GM12878 (cell line): Measurements from ENCODE around the gene LIF. TPM values are rescaled to one million over a fixed set of nuclear protein-coding genes. Genes with fewer than 3 reads are reported as not detected.

Source experiments
- ATF7 ChIP-seq: fragments of 450-650 bp; IDR thresholded peaks from 2 replicates; pipeline ENCODE4 v1.6.1; 2016; ENCODE audit warnings: low read depth, mild to moderate bottlenecking
- BACH1 ChIP-seq: fragments of 450-650 bp; IDR thresholded peaks from 2 replicates; pipeline ENCODE4 v1.6.1; 2017; ENCODE audit warnings: mild to moderate bottlenecking, borderline replicate concordance
- CREM ChIP-seq: IDR thresholded peaks from 2 replicates; pipeline ENCODE4 v1.6.1; 2014; ENCODE audit warnings: antibody characterized with exemption, low read depth
- DPF2 ChIP-seq: fragments of 450-650 bp; IDR thresholded peaks from 2 replicates; pipeline ENCODE4 v1.6.1; 2017; ENCODE audit warnings: mild to moderate bottlenecking
- EGR1 ChIP-seq, 2 experiments: IDR thresholded peaks; 1 replicate in 1 of 2; 2 replicates in 1 of 2; pipeline ENCODE4 v1.6.1; 2011 to 2012; ENCODE audit warnings: low read depth in 2 of 2, low read length in 2 of 2, borderline replicate concordance in 1 of 2, mild to moderate bottlenecking in 1 of 2, moderate library complexity in 1 of 2
- FOXM1 ChIP-seq: IDR thresholded peaks from 2 replicates; pipeline ENCODE4 v1.6.1; 2012; ENCODE audit warnings: low read depth, mild to moderate bottlenecking, inconsistent platforms, low read length, moderate library complexity
- KAT2A ChIP-seq: conservative IDR thresholded peaks from 2 replicates; pipeline ENCODE4 v1.6.1; 2011; ENCODE audit warnings: low read depth, low read length; ENCODE audit not compliant: control insufficient read depth
- LARP7 ChIP-seq: fragments of 450-650 bp; IDR thresholded peaks from 2 replicates; pipeline ENCODE4 v1.6.1; 2017; ENCODE audit warnings: mild to moderate bottlenecking
- MYC ChIP-seq: IDR thresholded peaks from 2 replicates; pipeline ENCODE4 v1.6.1; 2011; ENCODE audit warnings: mild to moderate bottlenecking, low read length, moderate library complexity, inconsistent platforms; ENCODE audit not compliant: insufficient read depth, insufficient replicate concordance, insufficient read length, severe bottlenecking
- NR2C1 ChIP-seq: fragments of 450-650 bp; IDR thresholded peaks from 2 replicates; pipeline ENCODE4 v1.6.1; 2017; ENCODE audit warnings: antibody characterized with exemption, mild to moderate bottlenecking, moderate library complexity
- RFX5 ChIP-seq: IDR thresholded peaks from 2 replicates; pipeline ENCODE4 v1.6.1; 2011; ENCODE audit warnings: low read depth, low read length, improper control_type of control experiment
- SIX5 ChIP-seq: IDR thresholded peaks from 2 replicates; pipeline ENCODE4 v1.6.1; 2011; ENCODE audit warnings: mild to moderate bottlenecking, low read depth, low read length, moderate library complexity; ENCODE audit not compliant: severe bottlenecking
- SMAD5 ChIP-seq: IDR thresholded peaks from 2 replicates; pipeline ENCODE4 v1.6.1; 2016; ENCODE audit warnings: antibody characterized with exemption, low read depth
- WRNIP1 ChIP-seq: IDR thresholded peaks from 2 replicates; pipeline ENCODE4 v1.6.1; 2011; ENCODE audit warnings: low read depth, low read length, improper control_type of control experiment, borderline replicate concordance
- YY1 ChIP-seq: IDR thresholded peaks from 2 replicates; pipeline ENCODE4 v1.6.1; 2011; ENCODE audit warnings: low read depth, mild to moderate bottlenecking, low read length
- ZNF207 ChIP-seq: fragments of 450-650 bp; IDR thresholded peaks from 2 replicates; pipeline ENCODE4 v1.6.1; 2014; ENCODE audit warnings: antibody characterized with exemption, mild to moderate bottlenecking, borderline replicate concordance
- polyA plus RNA-seq, 11 experiments: library from polyadenylated mRNA; depleted of rRNA in 4 of 11; unstranded in 6 of 11; stranded (reverse) in 5 of 11; fragments of >200 nt; fragmentation: Nextera tagmentation in 4 of 11; fragmentation: Illumina TruSeq in 1 of 11; extraction: Ambion mirVana in 4 of 11; extraction: Trizol in 1 of 11; gene quantifications; 1 replicate in 1 of 11; 2 replicates in 10 of 11; pipeline versions ENCODE4 v1.2.1 to v1.2.3, GENCODE V29; 2011 to 2016; ENCODE audit warnings: inconsistent platforms in 2 of 11, missing spikeins in 2 of 11, low read depth in 1 of 11
- total RNA-seq, 4 experiments: library from RNA; depleted of rRNA in 3 of 4; stranded (reverse); fragments of >200 nt in 3 of 4; fragmentation: Illumina TruSeq in 1 of 4; extraction: Trizol in 1 of 4; gene quantifications; 2 replicates each; pipeline versions ENCODE4 v1.2.1 to v1.2.3, GENCODE V29; 2013 to 2021
- TF ChIP-seq, protein P1 (sequence below): fragments of 450-650 bp; IDR thresholded peaks from 2 replicates; pipeline ENCODE4 v1.6.1; 2017; ENCODE audit warnings: mild to moderate bottlenecking
- TF ChIP-seq, protein P2 (sequence below): IDR thresholded peaks from 2 replicates; pipeline ENCODE4 v1.6.1; 2012; ENCODE audit warnings: low read depth, low read length, improper control_type of control experiment
- TF ChIP-seq, protein P3 (sequence below): fragments of 450-650 bp; IDR thresholded peaks from 2 replicates; pipeline ENCODE4 v1.6.1; 2017; ENCODE audit warnings: mild to moderate bottlenecking, low read depth, inconsistent platforms; ENCODE audit not compliant: poor library complexity, severe bottlenecking
- TF ChIP-seq, protein P4 (sequence below): IDR thresholded peaks from 2 replicates; pipeline ENCODE4 v1.6.1; 2012; ENCODE audit warnings: low read depth, low read length, improper control_type of control experiment
- TF ChIP-seq, protein P5 (sequence below): fragments of 450-650 bp; conservative IDR thresholded peaks from 2 replicates; pipeline ENCODE4 v1.6.1; 2017; ENCODE audit warnings: mild to moderate bottlenecking, moderate library complexity
- TF ChIP-seq, protein P6 (sequence below): fragments of 450-650 bp; IDR thresholded peaks from 2 replicates; pipeline ENCODE4 v1.6.1; 2018; ENCODE audit warnings: mild to moderate bottlenecking, low read depth, moderate library complexity; ENCODE audit not compliant: partially characterized antibody

The LIF gene
- total and polyA plus RNA-seq, 10 of the 15 experiments (the other 5 are each of a cell fraction or from before 2014, with no cell fraction given), result 0.05 to 3.4 (median 0.97) TPM

DNA sequence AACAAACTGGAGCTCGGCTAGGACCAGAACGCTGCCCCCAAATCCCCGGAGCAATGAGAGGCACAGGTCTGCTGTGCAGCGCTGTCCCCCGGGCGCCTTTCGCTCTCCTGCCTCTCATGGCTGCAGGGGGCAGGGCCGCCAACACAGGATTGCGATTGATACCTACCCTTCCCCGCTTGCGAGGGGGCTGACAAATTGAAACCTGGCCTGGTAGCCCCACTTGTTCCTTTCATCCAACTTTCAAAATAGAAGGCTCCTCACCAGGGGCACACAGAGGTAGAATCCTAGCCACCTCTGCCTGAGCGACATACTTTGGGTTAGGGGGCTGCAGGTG is 43.4 kb upstream of the LIF start (continued):
- TF ChIP-seq, protein P1, sequence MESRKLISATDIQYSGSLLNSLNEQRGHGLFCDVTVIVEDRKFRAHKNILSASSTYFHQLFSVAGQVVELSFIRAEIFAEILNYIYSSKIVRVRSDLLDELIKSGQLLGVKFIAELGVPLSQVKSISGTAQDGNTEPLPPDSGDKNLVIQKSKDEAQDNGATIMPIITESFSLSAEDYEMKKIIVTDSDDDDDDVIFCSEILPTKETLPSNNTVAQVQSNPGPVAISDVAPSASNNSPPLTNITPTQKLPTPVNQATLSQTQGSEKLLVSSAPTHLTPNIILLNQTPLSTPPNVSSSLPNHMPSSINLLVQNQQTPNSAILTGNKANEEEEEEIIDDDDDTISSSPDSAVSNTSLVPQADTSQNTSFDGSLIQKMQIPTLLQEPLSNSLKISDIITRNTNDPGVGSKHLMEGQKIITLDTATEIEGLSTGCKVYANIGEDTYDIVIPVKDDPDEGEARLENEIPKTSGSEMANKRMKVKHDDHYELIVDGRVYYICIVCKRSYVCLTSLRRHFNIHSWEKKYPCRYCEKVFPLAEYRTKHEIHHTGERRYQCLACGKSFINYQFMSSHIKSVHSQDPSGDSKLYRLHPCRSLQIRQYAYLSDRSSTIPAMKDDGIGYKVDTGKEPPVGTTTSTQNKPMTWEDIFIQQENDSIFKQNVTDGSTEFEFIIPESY, result no peak
- TF ChIP-seq SIX5 (no peak), EGR1 (IDR thresholded peaks at IDR 0.05; ENCODE audit: borderline replicate concordance in 1 of 2, low read depth in 2 of 2, low read length in 2 of 2) (no peak), YY1 (peak; percentile 5; the same call in 1 of the 2 replicates), RFX5 (no peak), FOXM1 (no peak), CREM (no peak), MYC (no peak), ZNF207 (no peak), BACH1 (no peak), DPF2 (no peak), KAT2A (no peak), ATF7 (no peak), LARP7 (peak; percentile 46; the same call in 1 of the 2 replicates), WRNIP1 (no peak), NR2C1 (no peak), SMAD5 (no peak)
- TF ChIP-seq, protein P2, sequence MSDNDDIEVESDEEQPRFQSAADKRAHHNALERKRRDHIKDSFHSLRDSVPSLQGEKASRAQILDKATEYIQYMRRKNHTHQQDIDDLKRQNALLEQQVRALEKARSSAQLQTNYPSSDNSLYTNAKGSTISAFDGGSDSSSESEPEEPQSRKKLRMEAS, result no peak
- TF ChIP-seq, protein P3, sequence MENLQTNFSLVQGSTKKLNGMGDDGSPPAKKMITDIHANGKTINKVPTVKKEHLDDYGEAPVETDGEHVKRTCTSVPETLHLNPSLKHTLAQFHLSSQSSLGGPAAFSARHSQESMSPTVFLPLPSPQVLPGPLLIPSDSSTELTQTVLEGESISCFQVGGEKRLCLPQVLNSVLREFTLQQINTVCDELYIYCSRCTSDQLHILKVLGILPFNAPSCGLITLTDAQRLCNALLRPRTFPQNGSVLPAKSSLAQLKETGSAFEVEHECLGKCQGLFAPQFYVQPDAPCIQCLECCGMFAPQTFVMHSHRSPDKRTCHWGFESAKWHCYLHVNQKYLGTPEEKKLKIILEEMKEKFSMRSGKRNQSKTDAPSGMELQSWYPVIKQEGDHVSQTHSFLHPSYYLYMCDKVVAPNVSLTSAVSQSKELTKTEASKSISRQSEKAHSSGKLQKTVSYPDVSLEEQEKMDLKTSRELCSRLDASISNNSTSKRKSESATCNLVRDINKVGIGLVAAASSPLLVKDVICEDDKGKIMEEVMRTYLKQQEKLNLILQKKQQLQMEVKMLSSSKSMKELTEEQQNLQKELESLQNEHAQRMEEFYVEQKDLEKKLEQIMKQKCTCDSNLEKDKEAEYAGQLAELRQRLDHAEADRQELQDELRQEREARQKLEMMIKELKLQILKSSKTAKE, result no peak
- TF ChIP-seq, protein P4, sequence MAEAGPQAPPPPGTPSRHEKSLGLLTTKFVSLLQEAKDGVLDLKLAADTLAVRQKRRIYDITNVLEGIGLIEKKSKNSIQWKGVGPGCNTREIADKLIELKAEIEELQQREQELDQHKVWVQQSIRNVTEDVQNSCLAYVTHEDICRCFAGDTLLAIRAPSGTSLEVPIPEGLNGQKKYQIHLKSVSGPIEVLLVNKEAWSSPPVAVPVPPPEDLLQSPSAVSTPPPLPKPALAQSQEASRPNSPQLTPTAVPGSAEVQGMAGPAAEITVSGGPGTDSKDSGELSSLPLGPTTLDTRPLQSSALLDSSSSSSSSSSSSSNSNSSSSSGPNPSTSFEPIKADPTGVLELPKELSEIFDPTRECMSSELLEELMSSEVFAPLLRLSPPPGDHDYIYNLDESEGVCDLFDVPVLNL, result no peak
- TF ChIP-seq, protein P5, sequence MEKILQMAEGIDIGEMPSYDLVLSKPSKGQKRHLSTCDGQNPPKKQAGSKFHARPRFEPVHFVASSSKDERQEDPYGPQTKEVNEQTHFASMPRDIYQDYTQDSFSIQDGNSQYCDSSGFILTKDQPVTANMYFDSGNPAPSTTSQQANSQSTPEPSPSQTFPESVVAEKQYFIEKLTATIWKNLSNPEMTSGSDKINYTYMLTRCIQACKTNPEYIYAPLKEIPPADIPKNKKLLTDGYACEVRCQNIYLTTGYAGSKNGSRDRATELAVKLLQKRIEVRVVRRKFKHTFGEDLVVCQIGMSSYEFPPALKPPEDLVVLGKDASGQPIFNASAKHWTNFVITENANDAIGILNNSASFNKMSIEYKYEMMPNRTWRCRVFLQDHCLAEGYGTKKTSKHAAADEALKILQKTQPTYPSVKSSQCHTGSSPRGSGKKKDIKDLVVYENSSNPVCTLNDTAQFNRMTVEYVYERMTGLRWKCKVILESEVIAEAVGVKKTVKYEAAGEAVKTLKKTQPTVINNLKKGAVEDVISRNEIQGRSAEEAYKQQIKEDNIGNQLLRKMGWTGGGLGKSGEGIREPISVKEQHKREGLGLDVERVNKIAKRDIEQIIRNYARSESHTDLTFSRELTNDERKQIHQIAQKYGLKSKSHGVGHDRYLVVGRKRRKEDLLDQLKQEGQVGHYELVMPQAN, result 0 out of 2 replicates have a peak, but pooled peaks have one; percentile 15
- TF ChIP-seq, protein P6, sequence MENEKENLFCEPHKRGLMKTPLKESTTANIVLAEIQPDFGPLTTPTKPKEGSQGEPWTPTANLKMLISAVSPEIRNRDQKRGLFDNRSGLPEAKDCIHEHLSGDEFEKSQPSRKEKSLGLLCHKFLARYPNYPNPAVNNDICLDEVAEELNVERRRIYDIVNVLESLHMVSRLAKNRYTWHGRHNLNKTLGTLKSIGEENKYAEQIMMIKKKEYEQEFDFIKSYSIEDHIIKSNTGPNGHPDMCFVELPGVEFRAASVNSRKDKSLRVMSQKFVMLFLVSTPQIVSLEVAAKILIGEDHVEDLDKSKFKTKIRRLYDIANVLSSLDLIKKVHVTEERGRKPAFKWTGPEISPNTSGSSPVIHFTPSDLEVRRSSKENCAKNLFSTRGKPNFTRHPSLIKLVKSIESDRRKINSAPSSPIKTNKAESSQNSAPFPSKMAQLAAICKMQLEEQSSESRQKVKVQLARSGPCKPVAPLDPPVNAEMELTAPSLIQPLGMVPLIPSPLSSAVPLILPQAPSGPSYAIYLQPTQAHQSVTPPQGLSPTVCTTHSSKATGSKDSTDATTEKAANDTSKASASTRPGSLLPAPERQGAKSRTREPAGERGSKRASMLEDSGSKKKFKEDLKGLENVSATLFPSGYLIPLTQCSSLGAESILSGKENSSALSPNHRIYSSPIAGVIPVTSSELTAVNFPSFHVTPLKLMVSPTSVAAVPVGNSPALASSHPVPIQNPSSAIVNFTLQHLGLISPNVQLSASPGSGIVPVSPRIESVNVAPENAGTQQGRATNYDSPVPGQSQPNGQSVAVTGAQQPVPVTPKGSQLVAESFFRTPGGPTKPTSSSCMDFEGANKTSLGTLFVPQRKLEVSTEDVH, result no peak
